GM12891 (cell line): ENCODE data around the gene MC2R.

ENCODE experiments used
- PAX5 ChIP-seq: IDR thresholded peaks from 2 replicates; pipeline ENCODE4 v1.6.1; 2011; ENCODE audit warnings: low read length, moderate library complexity, mild to moderate bottlenecking; ENCODE audit not compliant: insufficient read depth, severe bottlenecking
- POLR2A ChIP-seq: IDR thresholded peaks from 2 replicates; pipeline ENCODE4 v1.6.1; 2011; ENCODE audit warnings: low read depth, low read length, control low read depth
- POLR2AphosphoS5 ChIP-seq: IDR thresholded peaks from 2 replicates; pipeline ENCODE4 v1.6.1; 2011; ENCODE audit warnings: low read depth, low read length, control low read depth
- POU2F2 ChIP-seq: IDR thresholded peaks from 2 replicates; pipeline ENCODE4 v1.6.1; 2011; ENCODE audit warnings: low read depth, mild to moderate bottlenecking, control low read depth, low read length, moderate library complexity
- SPI1 ChIP-seq: IDR thresholded peaks from 2 replicates; pipeline ENCODE4 v1.6.1; 2011; ENCODE audit warnings: low read depth, low read length, control low read depth
- TAF1 ChIP-seq: IDR thresholded peaks from 2 replicates; pipeline ENCODE4 v1.6.1; 2011; ENCODE audit warnings: low read depth, low read length, control low read depth

DNA sequence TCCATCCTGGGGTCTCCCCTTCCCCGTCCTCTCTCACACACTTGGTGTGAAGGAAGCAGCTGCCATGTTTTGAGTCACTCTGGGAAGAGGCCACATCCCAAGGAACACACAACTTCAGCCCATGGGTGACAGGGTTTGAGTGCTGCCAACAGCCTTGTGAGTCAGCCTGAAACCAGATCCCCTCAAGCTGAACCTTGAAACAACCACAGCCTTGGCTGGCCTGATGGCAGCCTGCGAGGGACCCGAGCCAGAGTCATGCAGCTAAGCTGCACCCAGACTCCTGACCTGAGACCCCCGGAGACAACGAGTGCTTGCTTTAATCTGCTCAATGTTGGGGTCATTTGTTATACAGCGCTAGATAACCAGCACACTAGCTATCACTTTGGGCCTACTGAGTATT is 19.3 kb upstream of the MC2R start:
- TF ChIP-seq POLR2AphosphoS5 (no peak), POLR2A (no peak), TAF1 (no peak), PAX5 (no peak), POU2F2 (no peak), SPI1 (no peak)
